ACC112 (cell line): ENCODE data around the gene HHEX.
"Not testable (repeated sequence)": the region's sequence is repeated elsewhere in the genome, so short reads cannot be mapped to it uniquely, and the experiment has no call there.

Experiments used
- H2AFZ ChIP-seq: fragments of 200-600 bp; sonication (generic); one replicate; pipeline ENCODE4 v1.6.0; 2017; ENCODE audit warnings: antibody characterized with exemption, low read length; ENCODE audit not compliant: unreplicated experiment
- H3K27ac ChIP-seq: fragments of 200-600 bp; sonication (generic); 2 replicates; pipeline ENCODE4 v1.5.1; 2014; ENCODE audit warnings: low read depth, mild to moderate bottlenecking, antibody characterized with exemption, low read length, moderate library complexity
- H3K27me3 ChIP-seq: fragments of 200-600 bp; sonication (generic); 2 replicates; pipeline ENCODE4 v1.6.1; 2014; ENCODE audit warnings: mild to moderate bottlenecking, antibody characterized with exemption, low read length, moderate library complexity, mixed read lengths; ENCODE audit not compliant: insufficient read depth
- H3K36me3 ChIP-seq: fragments of 200-600 bp; sonication (generic); 2 replicates; pipeline ENCODE4 v1.6.1; 2016; ENCODE audit warnings: mild to moderate bottlenecking, antibody characterized with exemption, low read length, moderate library complexity, mixed read lengths; ENCODE audit not compliant: insufficient read depth
- H3K4me1 ChIP-seq: fragments of 200-600 bp; sonication (generic); one replicate; pipeline ENCODE4 v1.6.1; 2016; ENCODE audit warnings: low read length, mixed read lengths; ENCODE audit not compliant: insufficient read depth, unreplicated experiment, control insufficient read depth
- H3K4me3 ChIP-seq: fragments of 200-600 bp; sonication (generic); 2 replicates; pipeline ENCODE4 v1.5.1; 2014; ENCODE audit warnings: mild to moderate bottlenecking, low read depth, low read length
- H3K79me2 ChIP-seq: fragments of 200-600 bp; sonication (generic); one replicate; pipeline ENCODE4 v1.6.0; 2016; ENCODE audit warnings: low read length; ENCODE audit not compliant: control insufficient read depth, unreplicated experiment, insufficient read depth

The HHEX gene

GRCh38 chr10:92734301-92734700 lies 44.5 kb downstream of the HHEX start:
- Histone ChIP-seq H3K79me2 (no peaks in the 10 kb centered on the region), H3K4me3 (no peak overlapping the region), H3K27ac (no peak overlapping the region), H2AFZ (no peak overlapping the region), H3K27me3 (no peaks in the 10 kb centered on the region), H3K36me3 (no peaks in the 10 kb centered on the region), H3K4me1 (no peaks in the 10 kb centered on the region)

GRCh38 chr10:92735938-92736337 lies 46.2 kb downstream of the HHEX start:
- Histone ChIP-seq H3K27ac (no peak overlapping the region), H3K27me3 (peaks cover 3% of the 10 kb centered on the region; the same call in 1 of the 2 replicates), H3K4me3 (no peak overlapping the region), H3K79me2 (no peaks in the 10 kb centered on the region), H3K36me3 (no peaks in the 10 kb centered on the region), H2AFZ (no peak overlapping the region), H3K4me1 (no peaks in the 10 kb centered on the region)

GRCh38 chr10:92737484-92737883 lies 47.7 kb downstream of the HHEX start:
- Histone ChIP-seq H2AFZ (no peak overlapping the region), H3K4me3 (no peak overlapping the region), H3K36me3 (no peaks in the 10 kb centered on the region), H3K79me2 (no peaks in the 10 kb centered on the region), H3K27ac (no peak overlapping the region), H3K27me3 (peaks cover 3% of the 10 kb centered on the region; the same call in 1 of the 2 replicates), H3K4me1 (no peaks in the 10 kb centered on the region)

GRCh38 chr10:92740762-92741161 lies 51.0 kb downstream of the HHEX start:
- Histone ChIP-seq H2AFZ (no peak overlapping the region), H3K27ac (no peak overlapping the region), H3K4me1 (no peaks in the 10 kb centered on the region)

GRCh38 chr10:92741741-92742140 lies 52.0 kb downstream of the HHEX start:
- not testable (repeated sequence) for H3K27ac ChIP-seq, H3K27me3 ChIP-seq, H3K4me3 ChIP-seq, H3K36me3 ChIP-seq, H2AFZ ChIP-seq, H3K79me2 ChIP-seq, H3K4me1 ChIP-seq

More at GRCh38 chr10:92740762-92741161, 51.0 kb downstream of the HHEX start:
- Histone ChIP-seq H3K79me2 (no peaks in the 10 kb centered on the region), H3K36me3 (no peaks in the 10 kb centered on the region), H3K27me3 (peaks cover 3% of the 10 kb centered on the region; the same call in 1 of the 2 replicates), H3K4me3 (no peak overlapping the region)

GRCh38 chr10:92742331-92743228 lies 52.8 kb downstream of the HHEX start:
- Histone ChIP-seq H3K4me1 (no peaks in the 10 kb centered on the region), H3K36me3 (no peaks in the 10 kb centered on the region), H3K27me3 (peaks cover 3% of the 10 kb centered on the region; the same call in 1 of the 2 replicates), H2AFZ (no peak overlapping the region), H3K79me2 (no peaks in the 10 kb centered on the region), H3K4me3 (no peak overlapping the region), H3K27ac (no peak overlapping the region)
